Measurements from ENCODE around the gene SLC3A2. TPM values are rescaled to one million over a fixed set of nuclear protein-coding genes. Genes with fewer than 3 reads are reported as not detected.
"Not testable (repeated sequence)": the region's sequence is repeated elsewhere in the genome, so short reads cannot be mapped to it uniquely, and the experiment has no call there.

SLC3A2 gene
- total and polyA plus RNA-seq, 2 donors (not counting 3 experiments of a cell fraction or from before 2014, with no cell fraction given) = 208 to 337 TPM

DNA sequence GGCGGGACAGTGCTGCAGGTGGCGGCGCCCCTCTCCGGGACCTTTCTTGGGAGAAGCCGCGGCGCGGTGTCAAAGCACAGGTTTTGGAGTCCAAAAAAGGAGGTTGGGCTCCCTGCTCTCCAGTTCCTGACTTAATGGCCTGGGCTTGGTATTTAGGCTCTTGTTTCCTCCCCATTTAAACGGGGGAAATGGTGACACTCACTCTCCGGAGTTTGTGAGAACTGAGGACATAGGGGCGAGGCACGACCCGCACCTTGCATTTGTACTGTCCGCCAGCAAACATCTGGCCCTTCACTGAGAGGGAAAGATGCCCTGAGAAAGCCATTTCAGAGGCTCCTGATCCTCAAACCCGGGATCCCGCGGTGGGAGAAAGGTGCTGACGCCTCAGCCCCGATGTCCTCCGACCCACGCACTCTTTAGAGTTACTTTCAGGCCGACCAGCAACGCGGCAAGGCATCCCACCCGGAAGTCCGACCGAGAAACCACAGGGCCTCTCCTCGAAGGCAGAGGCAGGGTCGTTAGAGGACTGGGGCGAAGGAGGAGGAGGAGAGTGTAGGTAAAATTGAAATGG lies 38.4 kb upstream of the SLC3A2 start:
- Histone ChIP-seq H3K27me3 (ENCODE audit: control insufficient read depth in 2 of 2, insufficient read depth in 2 of 2, low read length in 2 of 2) (no peaks in the 10 kb centered on the region), H3K9ac (replicated peaks; ENCODE audit: extremely low read depth, insufficient read depth, low read length) (peak overlapping the region; percentile 83), H3K79me2 (ENCODE audit: control insufficient read depth, insufficient read depth, low read length) (peaks cover 19% of the 10 kb centered on the region), H3K27ac (ENCODE audit: insufficient read depth, low read depth, low read length) (peak overlapping the region; percentile 89), H4K20me1 (replicated peaks; ENCODE audit: control insufficient read depth, extremely low read depth, insufficient read depth, low read length) (no peaks in the 10 kb centered on the region), H3K4me2 (ENCODE audit: insufficient read depth, low read length) (peak overlapping the region; percentile 26), H3K9me1 (replicated peaks; ENCODE audit: control insufficient read depth, extremely low read depth, insufficient read depth, low read length) (no peaks in the 10 kb centered on the region), H3K4me1 (ENCODE audit: control insufficient read depth, extremely low read depth, insufficient read depth, low read length) (peaks cover 7% of the 10 kb centered on the region), H3K36me3 (ENCODE audit: control insufficient read depth in 2 of 2, extremely low read depth in 1 of 2, insufficient read depth in 2 of 2, low read length in 2 of 2) (peaks cover 0 to 2% of the 10 kb centered on the region in 2 experiments), H2AFZ (ENCODE audit: low read depth, low read length) (peak overlapping the region; percentile 76), H3K4me3 (replicated peaks in 1 of 3; ENCODE audit: insufficient read depth in 1 of 3, low read depth in 1 of 3, low read length in 3 of 3) (peak overlapping the region in 2 of 3 experiments; percentile 9 to 15), H3K9me3 (replicated peaks; ENCODE audit: control insufficient read depth, insufficient read depth, low read length) (no peaks in the 10 kb centered on the region)
- TSS peak; percentile 68 for BruUV-seq (replicated peaks)
- TF ChIP-seq EZH2 (IDR thresholded peaks at IDR 0.05; ENCODE audit: borderline replicate concordance, low read depth, low read length, severe bottlenecking) (no peak), POLR2AphosphoS5 (IDR thresholded peaks at IDR 0.05; ENCODE audit: insufficient read depth, low read depth, low read length) (no peak), JUN (IDR thresholded peaks at IDR 0.05; ENCODE audit: borderline replicate concordance, insufficient read depth, insufficient read length, low read depth) (no peak), FOS (IDR thresholded peaks at IDR 0.05; ENCODE audit: borderline replicate concordance, insufficient read depth, low read length) (no peak), GATA2 (IDR thresholded peaks at IDR 0.05; ENCODE audit: insufficient read depth, insufficient read length, low read depth, low read length) (no peak), POLR2A (IDR thresholded peaks at IDR 0.05; ENCODE audit: low read depth, low read length) (no peak), MYC (IDR thresholded peaks at IDR 0.05; ENCODE audit: low read depth, low read length) (no peak)
- TF ChIP-seq, protein P1, sequence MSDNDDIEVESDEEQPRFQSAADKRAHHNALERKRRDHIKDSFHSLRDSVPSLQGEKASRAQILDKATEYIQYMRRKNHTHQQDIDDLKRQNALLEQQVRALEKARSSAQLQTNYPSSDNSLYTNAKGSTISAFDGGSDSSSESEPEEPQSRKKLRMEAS (IDR thresholded peaks at IDR 0.05; ENCODE audit: insufficient read depth, insufficient read length) = no peak
- TF ChIP-seq, protein P2, sequence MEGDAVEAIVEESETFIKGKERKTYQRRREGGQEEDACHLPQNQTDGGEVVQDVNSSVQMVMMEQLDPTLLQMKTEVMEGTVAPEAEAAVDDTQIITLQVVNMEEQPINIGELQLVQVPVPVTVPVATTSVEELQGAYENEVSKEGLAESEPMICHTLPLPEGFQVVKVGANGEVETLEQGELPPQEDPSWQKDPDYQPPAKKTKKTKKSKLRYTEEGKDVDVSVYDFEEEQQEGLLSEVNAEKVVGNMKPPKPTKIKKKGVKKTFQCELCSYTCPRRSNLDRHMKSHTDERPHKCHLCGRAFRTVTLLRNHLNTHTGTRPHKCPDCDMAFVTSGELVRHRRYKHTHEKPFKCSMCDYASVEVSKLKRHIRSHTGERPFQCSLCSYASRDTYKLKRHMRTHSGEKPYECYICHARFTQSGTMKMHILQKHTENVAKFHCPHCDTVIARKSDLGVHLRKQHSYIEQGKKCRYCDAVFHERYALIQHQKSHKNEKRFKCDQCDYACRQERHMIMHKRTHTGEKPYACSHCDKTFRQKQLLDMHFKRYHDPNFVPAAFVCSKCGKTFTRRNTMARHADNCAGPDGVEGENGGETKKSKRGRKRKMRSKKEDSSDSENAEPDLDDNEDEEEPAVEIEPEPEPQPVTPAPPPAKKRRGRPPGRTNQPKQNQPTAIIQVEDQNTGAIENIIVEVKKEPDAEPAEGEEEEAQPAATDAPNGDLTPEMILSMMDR (IDR thresholded peaks at IDR 0.05; ENCODE audit: extremely low read depth in 1 of 2, insufficient read depth in 1 of 2, low read depth in 1 of 2, low read length in 2 of 2) = no peak
- dilution Hi-C loops (cut with MboI; ENCODE audit: extremely low pct_ligation_motif_present, low sequenced_read_pairs) (no loop called here), intact Hi-C loops (cut with micrococcal nuclease) (loop anchor here (1.0 to 5.0 kb wide), 3 partner anchors 39 to 290 kb away; partner anchors contain the start of gene TUT1)
- ChIA-PET POLR2A (interaction anchor here (1.0 to 3.4 kb wide), 13 partner anchors 12 to 251 kb away, joined by 3 to 186 read pairs (median 8); partner anchors contain the start of genes HNRNPUL2, NXF1, TTC9C and TUT1), CTCF (interaction anchor here (1.6 to 3.0 kb wide), 2 partner anchors 12 to 56 kb away, joined by 6 to 27 read pairs; partner anchors contain the start of gene TMEM179B)
- DNase-seq (ENCODE audit: low read depth, low spot score) = no peak
- no peak for FAIRE-seq

DNA sequence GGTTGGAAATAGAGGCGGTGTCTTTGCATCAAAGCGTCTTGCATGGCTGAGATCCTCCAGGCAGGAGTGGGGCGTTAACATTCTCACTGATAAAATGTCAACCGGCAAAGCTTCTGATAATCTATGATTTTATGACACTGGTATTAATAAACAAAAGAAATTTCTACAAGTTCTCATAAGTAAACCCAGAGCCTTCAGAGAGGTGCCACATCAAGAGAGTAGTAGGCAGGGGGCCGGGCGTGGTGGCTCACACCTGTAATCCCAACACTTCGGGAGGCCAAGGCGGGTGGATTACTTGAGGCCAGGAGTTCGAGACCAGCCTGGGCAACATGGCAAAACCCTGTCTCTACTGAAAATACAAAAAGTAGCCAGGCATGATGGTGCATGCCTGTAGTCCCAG lies 37.8 kb upstream of the SLC3A2 start:
- FAIRE-seq; H3K27ac ChIP-seq (ENCODE audit: insufficient read depth, low read depth, low read length); H3K4me2 ChIP-seq (ENCODE audit: insufficient read depth, low read length); H3K4me1 ChIP-seq (ENCODE audit: control insufficient read depth, extremely low read depth, insufficient read depth, low read length); BruUV-seq (replicated peaks); H3K4me3 ChIP-seq (replicated peaks in 1 of 3; ENCODE audit: insufficient read depth in 1 of 3, low read depth in 1 of 3, low read length in 3 of 3); H3K9me3 ChIP-seq (replicated peaks; ENCODE audit: control insufficient read depth, insufficient read depth, low read length); dilution Hi-C loops (cut with MboI; ENCODE audit: extremely low pct_ligation_motif_present, low sequenced_read_pairs); H3K27me3 ChIP-seq (ENCODE audit: control insufficient read depth in 2 of 2, insufficient read depth in 2 of 2, low read length in 2 of 2); H3K9me1 ChIP-seq (replicated peaks; ENCODE audit: control insufficient read depth, extremely low read depth, insufficient read depth, low read length); H3K9ac ChIP-seq (replicated peaks; ENCODE audit: extremely low read depth, insufficient read depth, low read length); H3K36me3 ChIP-seq (ENCODE audit: control insufficient read depth in 2 of 2, extremely low read depth in 1 of 2, insufficient read depth in 2 of 2, low read length in 2 of 2); H2AFZ ChIP-seq (ENCODE audit: low read depth, low read length); DNase-seq (ENCODE audit: low read depth, low spot score); H4K20me1 ChIP-seq (replicated peaks; ENCODE audit: control insufficient read depth, extremely low read depth, insufficient read depth, low read length): not testable (repeated sequence)
- POLR2A ChIA-PET = interaction anchor here (0.7 kb wide), 1 partner anchor 39 kb away, joined by 5 read pairs; no protein-coding TSS in a partner anchor
- H3K79me2 ChIP-seq (ENCODE audit: control insufficient read depth, insufficient read depth, low read length) = peaks cover 14% of the 10 kb centered on the region
- intact Hi-C loops (cut with micrococcal nuclease) = loop anchor here (1.0 to 5.0 kb wide), 3 partner anchors 38 to 291 kb away; partner anchors contain the start of gene TUT1
- CTCF ChIA-PET = interaction anchor here (1.6 kb wide), 1 partner anchor 11 kb away, joined by 6 read pairs; no protein-coding TSS in a partner anchor

Data from endothelial cell of umbilical vein (primary cell).